Measurements from ENCODE around the gene TTC6. TPM values are rescaled to one million over a fixed set of nuclear protein-coding genes. Genes with fewer than 3 reads are reported as not detected.

TTC6 gene
- total RNA-seq, 1 donor from 2014 or later = 0.40 TPM

DNA sequence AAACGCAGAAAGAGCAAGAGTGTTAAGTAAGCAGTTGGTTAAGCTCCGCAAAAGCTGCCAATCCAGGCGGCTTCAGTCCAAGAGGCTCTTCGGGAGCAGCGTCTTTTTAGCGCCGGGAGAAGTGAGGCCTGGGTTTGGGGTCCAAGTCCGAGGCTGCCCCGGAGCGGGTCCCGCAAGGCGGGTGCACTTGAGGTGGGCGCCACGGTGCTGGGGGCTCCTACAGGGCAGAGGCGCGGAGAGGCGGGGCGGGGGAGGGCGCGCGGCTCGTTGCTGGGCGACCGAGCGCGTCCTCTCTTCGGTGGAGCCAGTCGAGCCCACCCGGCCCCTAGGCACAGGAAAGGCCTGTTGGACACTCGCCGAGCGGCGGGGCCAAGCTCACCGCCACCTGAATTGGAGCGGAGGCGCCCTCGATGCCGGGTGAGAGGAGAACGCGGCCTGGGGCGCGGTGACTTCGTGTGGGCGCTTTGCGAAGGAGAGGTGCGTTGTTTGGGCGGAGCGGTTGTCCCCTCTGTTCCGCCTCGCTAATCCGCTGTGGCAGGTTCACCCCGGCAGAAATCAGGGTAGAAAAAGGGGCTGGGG, 15.6 kb downstream of the TTC6 start:
- Mint-ChIP-seq H3K4me1 (no peaks in the 10 kb centered on the region), H3K27me3 (ENCODE audit: low read depth) (peaks cover 38% of the 10 kb centered on the region), H3K36me3 (ENCODE audit: low read depth) (peaks cover 7% of the 10 kb centered on the region), H3K4me3 (no peak overlapping the region), H3K27ac (ENCODE audit: unreplicated experiment) (no peak overlapping the region), H3K9me3 (peaks cover 16% of the 10 kb centered on the region)
- no peak for DNase-seq (ENCODE audit: low read depth, low spot score)
- no peak for TF ChIP-seq CTCF (conservative IDR thresholded peaks at IDR 0.05)

GRCh38 chr14:37615582-37616289, 20.3 kb downstream of the TTC6 start:
- H3K9me3 Mint-ChIP-seq = peaks cover 14% of the 10 kb centered on the region
- H3K4me3 Mint-ChIP-seq = no peak overlapping the region
- peaks cover 6% of the 10 kb centered on the region for H3K27me3 Mint-ChIP-seq (ENCODE audit: low read depth)
- peaks cover 6% of the 10 kb centered on the region for H3K4me1 Mint-ChIP-seq
- no peak overlapping the region for H3K27ac Mint-ChIP-seq (ENCODE audit: unreplicated experiment)
- no peak for DNase-seq (ENCODE audit: low read depth, low spot score)
- peaks cover 10% of the 10 kb centered on the region for H3K36me3 Mint-ChIP-seq (ENCODE audit: low read depth)
- no peak for TF ChIP-seq CTCF (conservative IDR thresholded peaks at IDR 0.05)

DNA sequence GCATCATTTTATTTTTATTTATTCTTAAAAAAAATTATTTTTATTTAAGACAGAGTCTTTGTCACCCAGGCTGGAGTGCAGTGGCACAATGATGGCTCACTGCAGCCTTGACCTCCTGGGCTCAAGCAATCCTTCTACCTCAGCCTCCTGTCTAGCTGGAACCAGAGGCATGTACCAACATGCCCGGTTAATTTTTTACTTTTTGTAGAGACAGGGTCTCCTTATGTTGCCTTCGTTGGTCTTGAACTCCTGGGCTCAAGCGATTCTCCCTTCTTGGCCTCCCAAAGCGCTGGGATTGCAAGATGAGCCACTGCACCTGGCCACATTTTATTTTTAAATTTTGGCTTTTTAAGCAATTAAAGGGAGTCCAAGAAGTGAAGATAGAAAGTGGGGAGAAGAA, 21.4 kb downstream of the TTC6 start:
- Mint-ChIP-seq H3K4me3 (no peak overlapping the region), H3K27ac (ENCODE audit: unreplicated experiment) (no peak overlapping the region), H3K36me3 (ENCODE audit: low read depth) (peaks cover 8% of the 10 kb centered on the region), H3K4me1 (peaks cover 6% of the 10 kb centered on the region), H3K9me3 (peaks cover 10% of the 10 kb centered on the region), H3K27me3 (ENCODE audit: low read depth) (peaks cover 17% of the 10 kb centered on the region)
- no peak for TF ChIP-seq CTCF (conservative IDR thresholded peaks at IDR 0.05)
- DNase-seq (ENCODE audit: low read depth, low spot score) = no peak

- DNase-seq (ENCODE audit: low read depth, low spot score) = no peak
- Mint-ChIP-seq H3K27ac (ENCODE audit: unreplicated experiment) (no peak overlapping the region), H3K27me3 (ENCODE audit: low read depth) (peaks cover 27% of the 10 kb centered on the region), H3K4me3 (no peak overlapping the region), H3K36me3 (ENCODE audit: low read depth) (peaks cover 8% of the 10 kb centered on the region), H3K9me3 (peaks cover 8% of the 10 kb centered on the region), H3K4me1 (peaks cover 11% of the 10 kb centered on the region)
- TF ChIP-seq CTCF (conservative IDR thresholded peaks at IDR 0.05) = no peak
These were observed 22.5 kb downstream of the TTC6 start for GRCh38 chr14:37617864-37618365.

GRCh38 chr14:37618498-37619028, 23.1 kb downstream of the TTC6 start:
- peaks cover 7% of the 10 kb centered on the region for H3K9me3 Mint-ChIP-seq
- no peak for DNase-seq (ENCODE audit: low read depth, low spot score)
- H3K27ac Mint-ChIP-seq (ENCODE audit: unreplicated experiment) = no peak overlapping the region
- no peak for TF ChIP-seq CTCF (conservative IDR thresholded peaks at IDR 0.05)
- no peak overlapping the region for H3K4me3 Mint-ChIP-seq
- peaks cover 11% of the 10 kb centered on the region for H3K4me1 Mint-ChIP-seq
- peaks cover 7% of the 10 kb centered on the region for H3K36me3 Mint-ChIP-seq (ENCODE audit: low read depth)
- H3K27me3 Mint-ChIP-seq (ENCODE audit: low read depth) = peaks cover 33% of the 10 kb centered on the region
